ENCODE results near the gene PER2.
"Not testable (repeated sequence)": the region's sequence is repeated elsewhere in the genome, so short reads cannot be mapped to it uniquely, and the experiment has no call there.

GRCh38 chr2:238310721-238311120 is 22.3 kb upstream of the PER2 start:
- TF ChIP-seq PHF21A (IDR thresholded peaks at IDR 0.05; ENCODE audit: borderline replicate concordance, low read depth); MAZ (CRISPR knock-in tag; conservative IDR thresholded peaks at IDR 0.05 in 1 of 2, IDR thresholded peaks at IDR 0.05 in 1 of 2); BRCA1 (IDR thresholded peaks at IDR 0.05); BRCA1 (CRISPR knock-in tag; IDR thresholded peaks at IDR 0.05); JUND (IDR thresholded peaks at IDR 0.05; ENCODE audit: borderline replicate concordance, low read depth, low read length); JUND (tag; IDR thresholded peaks at IDR 0.05; ENCODE audit: borderline replicate concordance, low read depth, low read length); ZBTB26 (CRISPR knock-in tag; IDR thresholded peaks at IDR 0.05); MEF2A (IDR thresholded peaks at IDR 0.05; ENCODE audit: control insufficient read depth, low read depth, low read length): not testable (repeated sequence)

Data from K562 (cell line).